ENCODE measurements around the gene FOXI2.

Gene FOXI2

DNA sequence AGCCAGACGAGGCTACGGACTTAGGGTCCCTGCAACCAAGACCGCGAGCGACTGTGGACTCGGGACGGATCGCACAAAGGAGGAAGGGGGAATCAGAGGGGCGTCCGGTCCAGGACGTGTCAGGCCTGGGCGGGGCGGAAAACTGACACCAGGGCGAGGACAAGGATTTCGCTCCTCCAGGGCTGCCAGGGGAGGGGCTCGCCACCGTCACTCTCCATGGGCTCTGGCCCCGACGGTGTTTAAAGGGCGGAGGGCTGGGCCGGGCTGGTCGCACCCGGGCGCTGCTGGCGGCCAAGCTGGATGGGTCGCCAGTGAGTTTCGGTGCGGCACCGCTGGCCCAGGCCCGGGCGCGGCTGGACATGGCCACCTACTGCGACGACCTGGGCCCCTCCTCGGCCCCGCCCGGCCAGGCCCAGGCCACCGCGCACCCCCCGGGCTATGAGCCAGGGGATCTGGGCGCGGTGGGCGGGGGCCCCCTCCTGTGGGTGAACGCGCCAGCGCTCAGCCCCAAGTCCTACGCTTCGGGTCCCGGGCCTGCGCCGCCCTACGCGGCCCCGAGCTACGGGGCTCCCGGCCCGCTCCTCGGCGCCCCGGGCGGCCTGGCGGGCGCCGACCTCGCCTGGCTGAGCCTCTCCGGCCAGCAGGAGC is at the start of gene FOXI2:
Gene FOXI2 (plus strand): TSS at position 271 of the 648 bp plus-strand sequence. CDS start 89 bp downstream, at position 360.
- no peak for DNase-seq

DNA sequence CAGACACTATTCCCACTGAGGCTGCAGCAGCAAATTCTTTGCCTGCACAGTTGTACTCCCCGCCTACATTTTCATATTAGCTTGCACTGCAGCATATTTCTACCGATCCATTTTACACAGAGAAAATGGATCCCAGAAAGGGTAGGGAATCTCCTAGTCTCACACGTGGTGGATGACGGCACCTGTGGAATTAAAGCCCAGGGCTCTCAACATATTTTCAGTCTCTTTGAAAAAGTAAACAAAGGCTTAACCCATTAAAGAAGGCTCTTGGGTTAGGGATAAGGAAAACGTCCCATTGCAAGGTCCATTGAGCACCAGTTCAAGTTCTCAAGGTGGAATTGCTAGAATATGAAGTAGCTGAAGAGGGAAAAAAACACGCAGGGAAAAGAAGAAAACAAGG is 49.4 kb upstream of the FOXI2 start:
- DNase-seq, result no peak

GRCh38 chr10:127690176-127690835 is 46.7 kb upstream of the FOXI2 start:
- DNase-seq, result no peak

DNA sequence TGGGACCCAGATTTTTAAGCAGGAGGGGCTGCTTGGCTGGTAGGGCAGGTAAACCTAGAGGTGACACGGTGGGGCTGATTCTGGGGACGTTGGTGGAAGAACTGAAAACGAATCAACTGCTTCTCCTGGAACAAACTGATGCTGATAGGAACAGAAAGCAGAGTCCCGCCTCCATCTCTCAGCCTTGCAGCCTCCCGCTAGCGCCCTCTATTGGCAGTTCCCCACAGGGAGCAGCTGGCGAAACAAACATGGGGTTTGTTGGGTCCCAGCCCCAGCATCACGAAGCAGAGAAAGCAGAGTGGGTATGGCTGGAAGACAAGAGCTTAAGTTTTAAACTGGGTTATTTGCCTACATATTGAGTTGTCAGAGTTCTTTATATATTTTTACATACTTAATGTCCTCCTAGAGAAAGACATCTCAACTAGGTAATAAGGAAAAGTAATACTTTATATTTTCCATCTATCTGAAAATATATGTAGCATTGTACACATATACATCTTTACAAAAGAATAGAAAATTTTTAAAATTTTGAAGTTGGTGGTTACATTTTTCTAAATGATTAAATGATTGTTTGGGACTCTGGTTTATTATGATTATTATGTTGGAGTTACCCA is 42.3 kb upstream of the FOXI2 start:
- DNase-seq, result peak in 1 of 2 experiments; percentile 4

GRCh38 chr10:127695431-127695830 is 41.6 kb upstream of the FOXI2 start:
- no peak for DNase-seq

DNA sequence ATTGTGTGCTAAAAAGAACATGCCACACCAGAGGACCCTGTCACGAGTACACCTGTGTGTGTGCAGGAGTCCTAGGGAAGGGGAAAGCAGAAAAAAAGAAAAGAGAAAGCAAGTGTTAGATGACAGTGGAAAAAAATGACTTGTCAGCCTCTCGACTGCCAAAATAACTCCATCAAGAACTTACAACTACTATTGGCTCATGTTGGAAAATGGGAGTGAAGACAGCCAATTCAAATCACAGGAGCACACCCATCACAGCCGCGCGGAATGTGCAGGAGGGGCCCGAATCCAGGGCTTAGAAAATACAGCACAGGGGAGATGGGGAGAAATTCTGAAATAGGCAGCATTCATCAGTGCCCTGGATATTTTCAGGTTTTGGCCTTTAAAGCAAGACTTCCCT is 38.1 kb upstream of the FOXI2 start:
- no peak for DNase-seq

DNA sequence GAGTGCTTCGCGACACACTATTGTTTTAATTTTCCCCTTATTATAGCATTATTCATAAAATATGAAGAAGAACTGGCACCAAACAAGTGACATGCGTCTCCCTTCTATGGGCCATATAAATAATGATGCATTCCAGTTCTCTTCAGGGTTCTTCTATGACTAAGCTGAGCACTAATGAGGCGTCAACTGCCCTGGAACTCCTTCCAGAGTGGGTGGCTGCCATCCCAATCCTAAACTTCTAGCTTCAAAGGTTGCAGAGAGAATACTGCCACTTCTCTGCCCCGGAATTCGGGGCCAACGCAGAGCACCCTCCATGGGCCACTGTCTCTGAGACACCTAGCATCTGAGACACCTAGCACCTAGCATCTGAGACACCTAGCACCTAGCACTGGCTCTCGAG is 37.7 kb upstream of the FOXI2 start:
- no peak for DNase-seq

- no peak for DNase-seq
These were observed 34.7 kb upstream of the FOXI2 start for GRCh38 chr10:127702271-127702670.

DNA sequence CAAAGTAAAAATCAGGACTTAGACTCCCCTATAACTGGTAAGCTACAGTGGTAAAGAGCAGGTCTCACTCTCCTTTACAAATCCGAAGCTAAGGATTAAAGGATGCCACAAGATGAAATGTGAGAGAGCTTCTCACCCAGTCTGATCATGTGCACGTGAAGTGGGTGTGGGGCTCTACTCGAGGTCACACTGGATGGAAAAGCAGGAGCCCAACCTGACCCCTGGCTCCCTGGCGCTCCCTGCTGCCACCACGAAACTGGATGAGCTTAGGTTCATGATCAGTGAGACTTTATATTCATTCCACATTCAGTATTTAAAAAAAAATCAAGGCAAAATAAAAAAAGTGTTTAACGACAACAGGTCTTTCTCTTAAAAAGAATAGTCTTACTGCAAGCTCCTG is 21.7 kb upstream of the FOXI2 start:
- no peak for DNase-seq

- DNase-seq, result peak in 1 of 2 experiments; percentile 17
These were observed 21.1 kb upstream of the FOXI2 start for GRCh38 chr10:127715782-127716378.

GRCh38 chr10:127720142-127720541 is 16.8 kb upstream of the FOXI2 start:
- no peak for DNase-seq

- DNase-seq, result no peak
These were observed 16.1 kb upstream of the FOXI2 start for GRCh38 chr10:127720903-127721302.

DNA sequence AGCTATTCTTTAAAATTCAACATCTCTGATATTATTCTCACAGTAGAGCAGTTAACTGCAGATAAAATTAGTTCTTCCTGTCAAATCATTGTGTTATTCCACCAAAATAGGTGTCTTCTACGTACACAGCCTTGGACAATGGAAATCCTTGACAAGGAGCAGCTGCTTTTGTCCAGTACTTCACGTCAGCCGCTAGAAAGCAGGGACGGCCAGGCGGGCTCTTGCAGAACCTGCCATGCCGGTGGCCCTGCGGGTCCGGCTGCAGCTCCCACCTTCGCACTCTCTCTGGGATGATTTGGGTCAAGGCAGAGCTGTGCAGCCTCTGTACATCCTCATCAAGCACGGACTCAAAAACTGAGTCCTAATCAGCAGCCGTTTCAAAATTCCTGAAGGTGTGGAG is 2.2 kb upstream of the FOXI2 start:
- no peak for DNase-seq

DNA sequence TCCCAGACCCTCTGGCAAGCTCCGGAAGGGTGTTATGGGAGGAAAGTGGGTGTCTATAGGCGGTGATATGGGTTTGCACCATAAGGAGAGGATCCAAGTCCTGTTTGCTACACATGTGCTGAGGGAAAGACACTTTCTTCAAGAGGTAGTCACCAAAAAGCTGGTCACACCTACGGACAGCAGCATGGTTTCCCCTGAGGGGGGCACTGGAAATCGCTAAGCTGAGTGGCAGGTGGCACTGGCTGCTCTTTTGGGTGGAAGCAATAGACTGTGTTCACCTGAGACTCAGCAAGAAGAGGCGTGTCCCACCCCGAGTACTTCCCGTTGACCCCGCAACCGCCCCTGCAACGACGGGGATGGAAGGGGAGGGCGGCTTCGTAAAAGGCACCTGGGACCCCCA is 1.8 kb upstream of the FOXI2 start:
- no peak for DNase-seq

GRCh38 chr10:127735723-127736221 is 1.2 kb upstream of the FOXI2 start:
- no peak for DNase-seq

- DNase-seq, result no peak
These were observed 617 bp upstream of the FOXI2 start for GRCh38 chr10:127736222-127736914.

DNA sequence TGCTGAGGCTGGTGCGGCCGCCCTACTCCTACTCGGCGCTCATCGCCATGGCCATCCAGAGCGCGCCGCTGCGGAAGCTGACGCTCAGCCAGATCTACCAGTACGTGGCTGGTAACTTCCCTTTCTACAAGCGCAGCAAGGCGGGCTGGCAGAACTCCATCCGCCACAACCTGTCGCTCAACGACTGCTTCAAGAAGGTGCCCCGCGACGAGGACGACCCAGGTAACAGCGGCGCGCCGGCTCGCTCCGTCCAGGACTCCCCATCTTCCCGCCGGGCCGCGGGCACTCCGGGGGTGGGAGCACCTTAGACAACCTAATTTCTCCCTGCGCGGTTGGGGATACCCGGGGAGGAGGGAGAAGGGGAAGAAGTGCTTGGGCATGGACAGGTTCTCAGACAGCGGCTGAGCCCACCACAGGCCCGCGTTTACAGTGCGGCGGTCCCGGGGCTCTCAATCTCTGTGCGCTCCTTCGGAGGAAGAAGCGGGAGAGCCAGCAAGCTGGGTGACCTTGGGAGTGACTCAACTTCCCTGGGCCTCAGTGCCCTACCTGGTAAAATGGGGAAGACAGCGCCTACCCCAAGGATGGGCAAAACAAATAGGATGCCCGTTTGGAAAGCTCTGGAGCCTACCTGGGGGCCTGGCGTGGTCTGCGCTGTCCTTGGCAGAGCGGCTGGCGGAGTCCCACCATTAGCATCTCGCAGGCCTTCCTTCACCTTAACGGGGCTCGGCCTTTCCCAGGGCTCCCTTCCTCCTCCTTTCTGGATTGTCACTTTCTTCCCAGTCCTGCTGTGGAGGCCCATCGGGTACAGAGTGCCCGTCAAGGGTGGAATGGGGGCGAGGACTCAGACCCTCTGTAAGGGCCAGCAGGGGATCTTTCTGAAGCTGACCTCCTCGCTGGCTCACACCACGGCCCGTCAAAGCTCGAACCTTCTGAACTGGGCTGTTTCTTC is 852 bp downstream of the FOXI2 start:
- no peak for DNase-seq

DNA sequence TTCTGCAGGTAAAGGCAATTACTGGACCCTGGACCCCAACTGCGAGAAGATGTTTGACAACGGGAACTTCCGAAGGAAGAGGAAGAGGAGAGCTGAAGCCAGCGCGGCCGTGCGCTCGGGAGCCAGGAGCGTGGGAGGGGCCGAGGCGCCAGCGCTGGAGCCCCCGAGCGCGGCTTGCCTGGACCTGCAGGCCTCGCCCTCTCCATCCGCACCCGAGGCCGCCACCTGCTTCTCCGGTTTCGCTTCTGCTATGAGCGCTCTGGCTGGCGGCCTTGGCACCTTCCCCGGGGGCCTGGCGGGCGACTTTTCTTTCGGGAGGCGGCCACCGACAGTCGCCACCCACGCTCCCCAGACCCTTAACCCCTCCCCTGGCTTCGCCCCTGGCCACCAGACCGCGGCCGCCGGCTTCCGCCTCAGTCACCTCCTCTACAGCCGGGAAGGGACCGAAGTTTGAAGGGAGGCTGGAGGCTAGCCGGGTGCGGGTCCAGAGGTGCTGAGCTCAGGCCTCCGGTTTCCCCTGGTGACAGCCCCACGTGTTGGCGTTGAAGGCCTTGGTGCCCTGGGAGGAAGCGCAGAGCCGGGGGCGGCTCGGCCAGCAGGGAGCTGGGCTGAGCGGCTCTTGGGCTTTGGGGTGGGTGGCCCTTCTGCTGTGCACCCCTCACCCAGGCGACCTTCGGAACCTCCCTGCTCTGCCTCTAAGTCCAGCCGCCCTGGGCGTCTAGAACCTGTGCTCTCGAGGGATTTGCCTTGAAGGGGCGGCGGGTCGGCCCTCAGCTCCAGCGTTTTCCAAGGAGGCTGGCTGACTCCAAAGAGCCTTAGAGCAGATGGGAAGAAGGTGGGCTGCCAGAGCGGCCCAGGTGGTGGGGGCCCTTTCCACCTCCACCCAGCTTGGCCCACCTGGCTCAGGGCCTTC is 1.8 kb downstream of the FOXI2 start:
- DNase-seq, result no peak

DNA sequence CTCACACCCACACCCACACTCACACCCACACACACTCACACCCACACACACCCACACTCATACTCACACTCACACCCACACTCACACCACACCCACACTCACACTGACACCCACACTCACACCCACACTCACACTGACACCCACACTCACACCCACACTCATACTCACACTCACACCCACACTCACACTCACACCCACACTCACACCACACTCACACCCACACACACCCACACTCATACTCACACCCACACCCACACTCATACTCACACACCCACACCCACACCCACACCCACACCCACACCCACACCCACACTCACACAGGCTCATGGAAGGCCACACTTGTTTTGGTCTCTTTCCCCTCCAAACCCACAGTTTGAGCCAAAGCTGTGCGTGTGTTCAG is 2.9 kb downstream of the FOXI2 start:
- no peak for DNase-seq

GRCh38 chr10:127740596-127740995 is 3.6 kb downstream of the FOXI2 start:
- no peak for DNase-seq

GRCh38 chr10:127743205-127743604 is 6.2 kb downstream of the FOXI2 start:
- no peak for DNase-seq

All from SW 1271 (cell line).